Ishikawa (cell line): Measurements from ENCODE around the gene SLC18A2.

Experiments used
- CEBPB ChIP-seq: IDR thresholded peaks from 2 replicates; pipeline ENCODE4 v1.6.1; 2012
- EP300 ChIP-seq: IDR thresholded peaks from 2 replicates; pipeline ENCODE4 v1.6.1; 2012; ENCODE audit warnings: borderline replicate concordance
- YY1 ChIP-seq: IDR thresholded peaks from 2 replicates; pipeline ENCODE4 v1.6.1; 2012; ENCODE audit warnings: low read depth

- TF ChIP-seq EP300, result no peak
- TF ChIP-seq CEBPB, result no peak
- no peak for TF ChIP-seq YY1
Measured at GRCh38 chr10:117313641-117314040, 72.7 kb downstream of the SLC18A2 start.
